Thoracic aorta (tissue), 2 donors: ENCODE data around the gene C16orf92. TPM values are rescaled to one million over a fixed set of nuclear protein-coding genes. Genes with fewer than 3 reads are reported as not detected.
A peak's percentile ranks its signal among the peaks of the same experiment; 100 is the strongest.

Experiments
- ATAC-seq: fragments of 150-250 bp; one replicate; pipeline ENCODE4 v1.8.0; 2017; ENCODE audit warnings: low read depth; ENCODE audit not compliant: insufficient number of reproducible peaks, low FRiP score
- DNase-seq: peaks from one replicate; pipeline ENCODE4 v3.0.0-alpha.2; 2020; ENCODE audit warnings: low spot score
- H3K27ac ChIP-seq, 2 donors: fragments of 200-600 bp; sonication (generic); 1 replicate in 1 of 2; 2 replicates in 1 of 2; pipeline ENCODE4 v1.5.1; 2016; ENCODE audit warnings: mild to moderate bottlenecking in 2 of 2, moderate library complexity in 2 of 2
- H3K27me3 ChIP-seq: fragments of 200-600 bp; sonication (generic); replicated peaks from 2 replicates; pipeline ENCODE4 v1.6.0; 2016; ENCODE audit warnings: mild to moderate bottlenecking; ENCODE audit not compliant: insufficient read depth
- H3K36me3 ChIP-seq: fragments of 200-600 bp; sonication (generic); one replicate; pipeline ENCODE4 v1.5.1; 2016
- H3K4me1 ChIP-seq, 2 donors: fragments of 200-600 bp; sonication (generic); 1 replicate in 1 of 2; 2 replicates in 1 of 2; pipeline versions ENCODE4 v1.5.1 to v1.6.0; 2016; ENCODE audit warnings: low read depth in 2 of 2, mild to moderate bottlenecking in 1 of 2; ENCODE audit not compliant: control insufficient read depth in 1 of 2
- H3K4me3 ChIP-seq: fragments of 200-600 bp; sonication (generic); 2 replicates; pipeline ENCODE4 v1.5.1; 2016; ENCODE audit warnings: mild to moderate bottlenecking
- H3K9me3 ChIP-seq: fragments of 200-600 bp; sonication (generic); 2 replicates; pipeline ENCODE4 v1.5.1; 2016
- CTCF ChIP-seq: fragments of 200-600 bp; sonication (generic); IDR thresholded peaks from one replicate; pipeline ENCODE4 v1.5.1; 2019; ENCODE audit warnings: antibody characterized with exemption
- total RNA-seq, 2 donors: library from RNA; depleted of rRNA; stranded (reverse); fragments of >200 nt; gene quantifications; one replicate each; pipeline versions ENCODE4 v1.1.0 to v1.2.3, GENCODE V29; 2016

Gene C16orf92
- total RNA-seq, 2 donors from 2014 or later: not detected

- DNase-seq (peak; percentile 94), ATAC-seq (peak; percentile 78)
- peak within 1 kb of the TSS; percentile 81 for H3K4me3 ChIP-seq
- peaks cover 31 to 56% of the 10 kb centered on the region in 2 donors for H3K4me1 ChIP-seq
- H3K27me3 ChIP-seq: no peaks in the 10 kb centered on the region
- no peak for TF ChIP-seq CTCF
- peaks cover 34% of the 10 kb centered on the region for H3K36me3 ChIP-seq
- H3K27ac ChIP-seq: peak within 1 kb of the TSS; percentile 98 to 100
- H3K9me3 ChIP-seq: no peaks in the 10 kb centered on the region
These were observed 42.3 kb downstream of the C16orf92 start, which contains the start of gene ALDOA for GRCh38 chr16:30065102-30065942. TSS of gene ALDOA (plus strand) at chr16:30065760. CDS start at chr16:30066898, 1,138 bp downstream.

GRCh38 chr16:30065943-30066760, 43.2 kb downstream of the C16orf92 start:
- ATAC-seq (peak; percentile 8), DNase-seq (no peak)
- no peaks in the 10 kb centered on the region for H3K27me3 ChIP-seq
- peak overlapping the region; percentile 98 to 100 for H3K27ac ChIP-seq
- no peak for TF ChIP-seq CTCF
- H3K4me1 ChIP-seq: peaks cover 31 to 59% of the 10 kb centered on the region in 2 donors
- H3K4me3 ChIP-seq: peak overlapping the region; percentile 81
- H3K9me3 ChIP-seq: no peaks in the 10 kb centered on the region
- peaks cover 42% of the 10 kb centered on the region for H3K36me3 ChIP-seq

- peak overlapping the region; percentile 98 to 100 for H3K27ac ChIP-seq
- H3K4me1 ChIP-seq: peaks cover 31 to 59% of the 10 kb centered on the region in 2 donors
- ATAC-seq (no peak), DNase-seq (no peak)
- no peaks in the 10 kb centered on the region for H3K27me3 ChIP-seq
- H3K4me3 ChIP-seq: peak overlapping the region; percentile 81
- H3K36me3 ChIP-seq: peaks cover 48% of the 10 kb centered on the region
- no peak for TF ChIP-seq CTCF
- no peaks in the 10 kb centered on the region for H3K9me3 ChIP-seq
These were observed 44.0 kb downstream of the C16orf92 start for GRCh38 chr16:30066761-30067583.

- peak overlapping the region; percentile 81 for H3K4me3 ChIP-seq
These were observed 44.6 kb downstream of the C16orf92 start for GRCh38 chr16:30067584-30067916.

More at GRCh38 chr16:30067584-30067916, 44.6 kb downstream of the C16orf92 start:
- H3K27me3 ChIP-seq: no peaks in the 10 kb centered on the region
- H3K4me1 ChIP-seq: peaks cover 31 to 57% of the 10 kb centered on the region in 2 donors
- ATAC-seq: no peak
- H3K9me3 ChIP-seq: no peaks in the 10 kb centered on the region
- peak overlapping the region in 1 of 2 donors; percentile 98 for H3K27ac ChIP-seq
- DNase-seq: no peak
- H3K36me3 ChIP-seq: peaks cover 53% of the 10 kb centered on the region
- TF ChIP-seq CTCF: no peak
